B cell (primary cell): ENCODE results near the gene PRKCA. TPM values are rescaled to one million over a fixed set of nuclear protein-coding genes. Genes with fewer than 3 reads are reported as not detected.

ENCODE experiments used
- ATAC-seq: fragments of 200-7000 bp; cut with Tn5 transposase; one replicate; pipeline ENCODE4 v1.10.0; 2021; ENCODE audit warnings: low read depth, mild to moderate bottlenecking, moderate number of reproducible peaks, moderate library complexity
- CTCF ChIA-PET: fragments of 350-600 bp; sonication (Branson Sonifier 250); formaldehyde crosslinking; loops from one replicate; lab custom pipeline; 2021; ENCODE audit warnings: antibody characterized with exemption, inconsistent platforms; lab: Charles Lee
- POLR2A ChIA-PET: fragments of 350-600 bp; sonication (Branson Sonifier 250); formaldehyde crosslinking; loops from one replicate; lab custom pipeline; 2021; ENCODE audit warnings: antibody characterized with exemption; lab: Charles Lee
- DNase-seq: peaks from one replicate; pipeline ENCODE4 v3.0.0; 2013
- H2AFZ ChIP-seq: 2 replicates; pipeline ENCODE4 v1.6.1; 2012; ENCODE audit warnings: mild to moderate bottlenecking, low read depth, low read length; ENCODE audit not compliant: insufficient read depth, poor library complexity, severe bottlenecking
- H3K27ac ChIP-seq, 2 donors: 1 replicate in 1 of 2; 2 replicates in 1 of 2; pipeline ENCODE4 v1.5.1; 2012 to 2013; ENCODE audit warnings: low read length in 2 of 2, mild to moderate bottlenecking in 2 of 2, moderate library complexity in 1 of 2
- H3K27me3 ChIP-seq, 4 experiments: fragments of 200-600 bp in 1 of 4; sonication (generic) in 1 of 4; replicated peaks in 1 of 4; 1 replicate in 2 of 4; 2 replicates in 2 of 4; pipeline versions ENCODE4 v1.6.1 to v1.7.0; 2013 to 2016; ENCODE audit warnings: low read length in 3 of 4, mild to moderate bottlenecking in 2 of 4, mixed read lengths in 1 of 4, moderate library complexity in 1 of 4; ENCODE audit not compliant: insufficient read depth in 4 of 4, control insufficient read depth in 3 of 4; ENCODE audit errors: control extremely low read depth in 1 of 4
- H3K36me3 ChIP-seq, 2 experiments: replicated peaks in 1 of 2; 1 replicate in 1 of 2; 2 replicates in 1 of 2; pipeline versions ENCODE4 v1.6.1 to v1.7.1; 2013; ENCODE audit warnings: low read length in 1 of 2; ENCODE audit not compliant: insufficient read depth in 2 of 2, control insufficient read depth in 1 of 2; ENCODE audit errors: control extremely low read depth in 1 of 2, extremely low read depth in 1 of 2
- H3K4me1 ChIP-seq, 2 donors: fragments of 200-600 bp in 1 of 2; sonication (generic) in 1 of 2; 1 replicate in 1 of 2; 2 replicates in 1 of 2; pipeline versions ENCODE4 v1.5.1 to v1.6.1; 2013 to 2017; ENCODE audit warnings: low read length in 2 of 2; ENCODE audit not compliant: control insufficient read depth in 2 of 2, insufficient read depth in 2 of 2
- H3K4me2 ChIP-seq: replicated peaks from 2 replicates; pipeline ENCODE3; 2012; ENCODE audit warnings: mild to moderate bottlenecking, low read depth, low read length; ENCODE audit not compliant: poor library complexity, severe bottlenecking
- H3K4me3 ChIP-seq, 5 experiments: fragments of 200-600 bp in 1 of 5; sonication (generic) in 1 of 5; 1 replicate in 3 of 5; 2 replicates in 2 of 5; pipeline versions ENCODE4 v1.5.1 to v1.7.0; 2011 to 2016; ENCODE audit warnings: low read length in 4 of 5, mild to moderate bottlenecking in 4 of 5, low read depth in 2 of 5, control low read depth in 1 of 5, moderate library complexity in 1 of 5; ENCODE audit not compliant: insufficient read depth in 1 of 5; ENCODE audit errors: control extremely low read depth in 1 of 5, extremely low read depth in 1 of 5
- H3K79me2 ChIP-seq: fragments of 200-600 bp; sonication (generic); one replicate; pipeline ENCODE4 v1.6.0; 2016; ENCODE audit warnings: low read length; ENCODE audit not compliant: control insufficient read depth, insufficient read depth
- H3K9ac ChIP-seq: fragments of 200-600 bp; sonication (generic); 2 replicates; pipeline ENCODE4 v1.6.1; 2017; ENCODE audit warnings: mild to moderate bottlenecking, low read length, moderate library complexity
- H3K9me3 ChIP-seq, 3 donors: one replicate each; pipeline versions ENCODE4 v1.6.1 to v1.7.1; 2013; ENCODE audit warnings: low read length in 2 of 3; ENCODE audit not compliant: control insufficient read depth in 2 of 3, insufficient read depth in 1 of 3; ENCODE audit errors: control extremely low read depth in 1 of 3
- H4K20me1 ChIP-seq: 2 replicates; pipeline ENCODE4 v1.6.0; 2012; ENCODE audit warnings: mild to moderate bottlenecking, low read length; ENCODE audit not compliant: insufficient read depth, control insufficient read depth, poor library complexity, severe bottlenecking
- H3K27ac Mint-ChIP-seq: one replicate; pipeline ENCODE4 v1.8.0; 2021; ENCODE audit warnings: mixed read lengths
- H3K27me3 Mint-ChIP-seq: one replicate; pipeline ENCODE4 v1.8.0; 2021; ENCODE audit warnings: mixed read lengths
- H3K4me1 Mint-ChIP-seq: one replicate; pipeline ENCODE4 v1.8.0; 2021; ENCODE audit warnings: mixed read lengths
- H3K4me3 Mint-ChIP-seq: one replicate; pipeline ENCODE4 v1.8.0; 2021; ENCODE audit warnings: mixed read lengths
- H3K9me3 Mint-ChIP-seq: one replicate; pipeline ENCODE4 v1.8.0; 2022; ENCODE audit warnings: mixed read lengths; ENCODE audit not compliant: insufficient read depth
- CTCF ChIP-seq: fragments of 200-600 bp; IDR thresholded peaks from one replicate; pipeline ENCODE4 v1.8.0; 2022; ENCODE audit warnings: antibody characterized with exemption, mild to moderate bottlenecking
- EZH2 ChIP-seq: IDR thresholded peaks from 2 replicates; pipeline ENCODE4 v1.6.1; 2012; ENCODE audit warnings: borderline replicate concordance, low read depth, mild to moderate bottlenecking, moderate library complexity, low read length; ENCODE audit not compliant: insufficient read depth, poor library complexity, severe bottlenecking
- WGBS: methylation state at CpG from one replicate; pipeline ENCODE4 v1.1.5; 2013; ENCODE audit warnings: missing lambda C conversion rate; ENCODE audit not compliant: insufficient coverage; 5-methylcytosine and 5-hydroxymethylcytosine counted together
- intact Hi-C: fragments of 100-400 bp; cut with micrococcal nuclease; formaldehyde crosslinking; loops from one replicate; pipeline ENCODE4 v1.10.0; 2022
- polyA plus RNA-seq: library from polyadenylated mRNA; depleted of rRNA; stranded (reverse); fragments of >200 nt; gene quantifications from 2 replicates; pipeline ENCODE4 v1.2.3, GENCODE V29; 2012
- total RNA-seq, 2 donors: library from RNA; stranded (reverse); fragments of 120-200 nt in 1 of 2; gene quantifications; 1 replicate in 1 of 2; 2 replicates in 1 of 2; pipeline versions ENCODE4 v1.2.3 to v1.2.4, GENCODE V29; 2013 to 2022

The PRKCA gene
- total and polyA plus RNA-seq, 2 donors (not counting 1 experiment from before 2014, with no cell fraction given) = 0.33 to 7.7 TPM

GRCh38 chr17:66494023-66494803 is 191.8 kb downstream of the PRKCA start:
- no peak for ATAC-seq
- H3K4me1 ChIP-seq = no peaks in the 10 kb centered on the region
- H3K9me3 ChIP-seq = no peaks in the 10 kb centered on the region
- H4K20me1 ChIP-seq = no peaks in the 10 kb centered on the region
- H3K4me2 ChIP-seq = no peak overlapping the region
- intact Hi-C loops = no loop called here
- H3K9ac ChIP-seq = no peak overlapping the region
- Mint-ChIP-seq H3K4me3 (no peak overlapping the region), H3K4me1 (no peaks in the 10 kb centered on the region), H3K27me3 (no peaks in the 10 kb centered on the region), H3K9me3 (no peaks in the 10 kb centered on the region), H3K27ac (no peak overlapping the region)
- TF ChIP-seq CTCF (no peak), EZH2 (no peak)
- H3K4me3 ChIP-seq = no peak overlapping the region
- DNase-seq = no peak
- WGBS = 50% methylated on average over 2 of the region's 5 CpGs
- no peaks in the 10 kb centered on the region for H3K27me3 ChIP-seq
- no peaks in the 10 kb centered on the region for H3K79me2 ChIP-seq
- no peak overlapping the region for H2AFZ ChIP-seq
- CTCF ChIA-PET = no interaction called here
- POLR2A ChIA-PET = no interaction called here
- H3K36me3 ChIP-seq = no peaks in the 10 kb centered on the region
- H3K27ac ChIP-seq = no peak overlapping the region

GRCh38 chr17:66495035-66495434 is 192.6 kb downstream of the PRKCA start:
- no peak overlapping the region for H3K27ac Mint-ChIP-seq
- TF ChIP-seq EZH2 = no peak
- TF ChIP-seq CTCF = no peak
- intact Hi-C loops = no loop called here
- no CpG with 5 or more reads among the region's 2 CpGs for WGBS
- Histone ChIP-seq H2AFZ (no peak overlapping the region), H3K9ac (no peak overlapping the region), H3K4me2 (no peak overlapping the region), H3K27ac (no peak overlapping the region), H3K79me2 (no peaks in the 10 kb centered on the region), H3K4me1 (no peaks in the 10 kb centered on the region), H4K20me1 (no peaks in the 10 kb centered on the region), H3K4me3 (no peak overlapping the region), H3K9me3 (no peaks in the 10 kb centered on the region), H3K27me3 (no peaks in the 10 kb centered on the region), H3K36me3 (no peaks in the 10 kb centered on the region)
- CTCF ChIA-PET = no interaction called here
- no peaks in the 10 kb centered on the region for H3K9me3 Mint-ChIP-seq
- DNase-seq (no peak), ATAC-seq (no peak)
- no peak overlapping the region for H3K4me3 Mint-ChIP-seq
- no peaks in the 10 kb centered on the region for H3K4me1 Mint-ChIP-seq
- POLR2A ChIA-PET = no interaction called here
- H3K27me3 Mint-ChIP-seq = no peaks in the 10 kb centered on the region
